HepG2 (cell line): ENCODE results near the gene LRRC4C. TPM values are rescaled to one million over a fixed set of nuclear protein-coding genes. Genes with fewer than 3 reads are reported as not detected.

ENCODE experiments used
- ATAC-seq: fragments of 200-7000 bp; cut with Tn5 transposase; 3 replicates; pipeline ENCODE4 v1.9.1; 2020; ENCODE audit warnings: mild to moderate bottlenecking, moderate library complexity
- BruUV-seq: library from RNA; stranded (reverse); fragments of 400-500 nt; replicated peaks from 2 replicates; lab custom pipeline; 2021; lab: Mats Ljungman, UMichigan
- CTCF ChIA-PET: fragments of 300-600 bp; formaldehyde crosslinking; extraction: SDS; loops from one replicate; lab custom pipeline; 2021; ENCODE audit warnings: low total read pairs, inconsistent platforms, low intra/inter-chr PET ratio; lab: Yijun Ruan, JAX
- POLR2A ChIA-PET: fragments of 350-600 bp; sonication (Branson Sonifier 250); formaldehyde crosslinking; loops from one replicate; lab custom pipeline; 2020; ENCODE audit warnings: antibody characterized with exemption, inconsistent platforms; lab: Yijun Ruan, JAX
- DNase-seq: peaks from one replicate; pipeline ENCODE4 v3.0.0-alpha.2; 2015; ENCODE audit warnings: low spot score
- FAIRE-seq: peaks from 3 replicates; lab custom pipeline; 2011; peaks lifted over from hg19 to GRCh38; lab: Jason Lieb, UNC
- H2AFZ ChIP-seq: one replicate; pipeline ENCODE4 v1.6.1; 2011; ENCODE audit warnings: low read length, inconsistent platforms
- H3K27ac ChIP-seq: fragments of 300-600 bp; 3 replicates; pipeline ENCODE4 v1.8.0; 2011; ENCODE audit warnings: mixed run types, mild to moderate bottlenecking, mixed read lengths, low read length, inconsistent platforms; ENCODE audit not compliant: insufficient read depth; ENCODE audit errors: extremely low read length
- H3K27me3 ChIP-seq, 2 experiments: fragments of 200-600 bp in 1 of 2; 2 replicates in 1 of 2; 3 replicates in 1 of 2; pipeline versions ENCODE4 v1.6.0 to v1.8.0; 2011; ENCODE audit warnings: low read length in 2 of 2, mild to moderate bottlenecking in 2 of 2, moderate library complexity in 2 of 2, inconsistent platforms in 1 of 2; ENCODE audit not compliant: insufficient read depth in 2 of 2, control insufficient read depth in 1 of 2
- H3K36me3 ChIP-seq, 2 experiments: fragments of 200-600 bp in 1 of 2; replicated peaks in 1 of 2; 2 replicates in 1 of 2; 3 replicates in 1 of 2; pipeline versions ENCODE4 v1.5.1 to v1.8.0; 2011; ENCODE audit warnings: low read length in 2 of 2, inconsistent platforms in 1 of 2; ENCODE audit not compliant: insufficient read depth in 2 of 2, control insufficient read depth in 1 of 2
- H3K4me1 ChIP-seq: 2 replicates; pipeline ENCODE4 v1.5.1; 2012; ENCODE audit warnings: low read length, inconsistent platforms; ENCODE audit not compliant: insufficient read depth
- H3K4me2 ChIP-seq: 2 replicates; pipeline ENCODE4 v1.6.0; 2011; ENCODE audit warnings: low read depth, low read length, inconsistent platforms
- H3K4me3 ChIP-seq, 3 experiments: fragments of 200-600 bp in 1 of 3; sonication (generic), shearing (Covaris generic) in 1 of 3; replicated peaks in 1 of 3; 2 replicates each; pipeline ENCODE4 v1.5.1; 2011 to 2016; ENCODE audit warnings: low read length in 3 of 3, inconsistent platforms in 2 of 3, low read depth in 2 of 3, mild to moderate bottlenecking in 2 of 3, control low read depth in 1 of 3, mixed read lengths in 1 of 3; ENCODE audit not compliant: insufficient read depth in 1 of 3
- H3K79me2 ChIP-seq: one replicate; pipeline ENCODE4 v1.6.1; 2011; ENCODE audit warnings: low read length, inconsistent platforms; ENCODE audit not compliant: insufficient read depth
- H3K9ac ChIP-seq: 2 replicates; pipeline ENCODE4 v1.6.0; 2011; ENCODE audit warnings: mild to moderate bottlenecking, low read depth, low read length, inconsistent platforms; ENCODE audit not compliant: insufficient read depth
- H3K9me3 ChIP-seq: 2 replicates; pipeline ENCODE4 v1.5.1; 2012; ENCODE audit warnings: mild to moderate bottlenecking, low read length
- H4K20me1 ChIP-seq: 2 replicates; pipeline ENCODE4 v1.6.0; 2011; ENCODE audit warnings: inconsistent platforms, mild to moderate bottlenecking, low read length, moderate library complexity; ENCODE audit not compliant: insufficient read depth
- GATA4 ChIP-seq: sonication (generic); IDR thresholded peaks from 2 replicates; pipeline ENCODE4 v1.6.1; 2016; ENCODE audit warnings: antibody characterized with exemption, low read depth, borderline replicate concordance
- TCF7L2 ChIP-seq: IDR thresholded peaks from 2 replicates; pipeline ENCODE4 v1.6.1; 2011; ENCODE audit warnings: mild to moderate bottlenecking, low read depth, low read length, moderate library complexity
- ZFX ChIP-seq: sonication (generic); formaldehyde crosslinking; IDR thresholded peaks from 2 replicates; pipeline ENCODE4 v1.4.0; 2020; ENCODE audit warnings: mild to moderate bottlenecking, low read depth, missing genetic modification reagents, moderate library complexity
- ZNF510 ChIP-seq: sonication (generic); formaldehyde crosslinking; IDR thresholded peaks from 2 replicates; pipeline ENCODE4 v1.4.0; 2020; ENCODE audit warnings: low read depth, mild to moderate bottlenecking, missing genetic modification reagents
- WGBS: methylation state at CpG from one replicate; pipeline ENCODE4 v1.1.6; 2017; ENCODE audit warnings: low lambda C conversion rate; 5-methylcytosine and 5-hydroxymethylcytosine counted together
- in situ Hi-C: cut with HindIII; loops from 2 replicates; pipeline ENCODE4 v1.10.0; 2017; ENCODE audit warnings: low pct_unique_long_range_greater_than_20kb; ENCODE audit not compliant: extremely low pct_ligation_motif_present
- intact Hi-C: fragments of 100-400 bp; cut with micrococcal nuclease; formaldehyde crosslinking; loops from one replicate; pipeline ENCODE4 v1.10.0; 2022; ENCODE audit not compliant: unreplicated experiment
- polyA plus RNA-seq, 8 experiments: library from polyadenylated mRNA; depleted of rRNA in 3 of 8; stranded (reverse) in 7 of 8; unstranded in 1 of 8; fragments of >200 nt; fragmentation: Illumina TruSeq in 4 of 8; extraction: Trizol in 4 of 8; gene quantifications; 2 replicates each; pipeline versions ENCODE4 v1.2.1 to v1.2.3, GENCODE V29; 2011 to 2016; ENCODE audit warnings: low read depth in 4 of 8, missing spikeins in 1 of 8, mixed read lengths in 1 of 8; ENCODE audit not compliant: insufficient read depth in 1 of 8
- small RNA-seq, 3 experiments: library from RNA; depleted of rRNA; stranded (forward); fragments of <200 nt; gene quantifications; one replicate each; pipeline ENCODE3, GENCODE V24; 2012; ENCODE audit warnings: low read depth in 2 of 3, low replicate concordance in 1 of 3; ENCODE audit not compliant: insufficient read length in 3 of 3, insufficient read depth in 2 of 3
- total RNA-seq, 5 experiments: library from RNA; depleted of rRNA; stranded (reverse); fragments of >200 nt; fragmentation: Illumina TruSeq; extraction: Trizol; gene quantifications; 2 replicates each; pipeline ENCODE4 v1.2.3, GENCODE V29; 2016; ENCODE audit warnings: low read depth in 1 of 5
- TF ChIP-seq, protein P1 (sequence below): sonication (generic); formaldehyde crosslinking; IDR thresholded peaks from 2 replicates; pipeline ENCODE4 v1.4.0; 2020; ENCODE audit warnings: mild to moderate bottlenecking, missing genetic modification reagents, borderline replicate concordance

Gene LRRC4C
- total and polyA plus RNA-seq, 2 of the 13 experiments (the other 11 are each of a cell fraction or from before 2014, with no cell fraction given): not detected

- H2AFZ ChIP-seq: no peak overlapping the region
- no TSS peak for BruUV-seq
- no peak overlapping the region for H3K9ac ChIP-seq
- no peak overlapping the region for H3K4me3 ChIP-seq
- ATAC-seq: no peak
- peaks cover 60% of the 10 kb centered on the region for H3K9me3 ChIP-seq
- POLR2A ChIA-PET: no interaction called here
- CTCF ChIA-PET: no interaction called here
- in situ Hi-C loops (no loop called here), intact Hi-C loops (no loop called here)
- H4K20me1 ChIP-seq: no peaks in the 10 kb centered on the region
- no peak overlapping the region for H3K27ac ChIP-seq
- DNase-seq: no peak
- WGBS: 1% methylated on average over 7 of the region's 7 CpGs
- H3K27me3 ChIP-seq: no peaks in the 10 kb centered on the region
- no peaks in the 10 kb centered on the region for H3K79me2 ChIP-seq
- no peak for FAIRE-seq
- H3K4me2 ChIP-seq: no peak overlapping the region
- TF ChIP-seq, protein P1, sequence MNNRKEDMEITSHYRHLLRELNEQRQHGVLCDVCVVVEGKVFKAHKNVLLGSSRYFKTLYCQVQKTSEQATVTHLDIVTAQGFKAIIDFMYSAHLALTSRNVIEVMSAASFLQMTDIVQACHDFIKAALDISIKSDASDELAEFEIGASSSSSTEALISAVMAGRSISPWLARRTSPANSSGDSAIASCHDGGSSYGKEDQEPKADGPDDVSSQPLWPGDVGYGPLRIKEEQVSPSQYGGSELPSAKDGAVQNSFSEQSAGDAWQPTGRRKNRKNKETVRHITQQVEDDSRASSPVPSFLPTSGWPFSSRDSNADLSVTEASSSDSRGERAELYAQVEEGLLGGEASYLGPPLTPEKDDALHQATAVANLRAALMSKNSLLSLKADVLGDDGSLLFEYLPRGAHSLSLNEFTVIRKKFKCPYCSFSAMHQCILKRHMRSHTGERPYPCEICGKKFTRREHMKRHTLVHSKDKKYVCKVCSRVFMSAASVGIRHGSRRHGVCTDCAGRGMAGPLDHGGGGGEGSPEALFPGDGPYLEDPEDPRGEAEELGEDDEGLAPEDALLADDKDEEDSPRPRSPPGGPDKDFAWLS (CRISPR knock-in tag): no peak
- TF ChIP-seq GATA4 (no peak), TCF7L2 (no peak), ZNF510 (no peak), ZFX (CRISPR knock-in tag) (no peak)
- no peaks in the 10 kb centered on the region for H3K4me1 ChIP-seq
- no peaks in the 10 kb centered on the region for H3K36me3 ChIP-seq
These were observed 1379.0 kb downstream of the LRRC4C start for GRCh38 chr11:40080434-40080833.

Small RNA genes within 50 kb of the gene (small RNA-seq; reads per million reads assigned to genes)
- 0 reads per million in 3 experiments for gene RF00019
- 0 reads per million in 3 experiments for gene RNU6-365P
